IMR-90 (cell line): Measurements from ENCODE around the gene PHOSPHO2. TPM values are rescaled to one million over a fixed set of nuclear protein-coding genes. Genes with fewer than 3 reads are reported as not detected.

Experiments used
- ATAC-seq: fragments of 200-7000 bp; cut with Tn5 transposase; 2 replicates; pipeline ENCODE4 v1.9.1; 2020; ENCODE audit warnings: low read depth, mild to moderate bottlenecking, moderate library complexity
- BruUV-seq: library from RNA; stranded (reverse); fragments of 400-500 nt; replicated peaks from 2 replicates; lab custom pipeline; 2021; lab: Mats Ljungman, UMichigan
- CTCF ChIA-PET: fragments of 300-600 bp; formaldehyde crosslinking; extraction: SDS; loops from one replicate; lab custom pipeline; 2021; ENCODE audit warnings: antibody characterized with exemption; lab: Yijun Ruan, JAX
- POLR2A ChIA-PET: fragments of 300-600 bp; sonication (Branson Sonifier 250); formaldehyde crosslinking; loops from one replicate; lab custom pipeline; 2022; ENCODE audit warnings: antibody characterized with exemption; ENCODE audit not compliant: unreplicated experiment; lab: Charles Lee
- DNase-seq: peaks from one replicate; pipeline ENCODE4 v3.0.0; 2013
- H2AFZ ChIP-seq: replicated peaks from 2 replicates; pipeline ENCODE3; 2013; ENCODE audit warnings: low read length, mild to moderate bottlenecking; ENCODE audit not compliant: poor library complexity
- H2AK5ac ChIP-seq: 2 replicates; pipeline ENCODE4 v1.6.1; 2013; ENCODE audit warnings: low read depth, low read length, inconsistent platforms
- H2AK9ac ChIP-seq: replicated peaks from 2 replicates; pipeline ENCODE3; 2013; ENCODE audit warnings: mild to moderate bottlenecking, low read depth, low read length, moderate library complexity; ENCODE audit not compliant: poor library complexity
- H2BK120ac ChIP-seq: 2 replicates; pipeline ENCODE4 v1.6.1; 2013; ENCODE audit warnings: low read depth, low read length, inconsistent platforms
- H2BK15ac ChIP-seq: 3 replicates; pipeline ENCODE4 v1.6.1; 2013; ENCODE audit warnings: low read depth, low read length, inconsistent platforms
- H2BK20ac ChIP-seq: 2 replicates; pipeline ENCODE4 v1.6.1; 2013; ENCODE audit warnings: low read depth, mild to moderate bottlenecking, inconsistent platforms, low read length, moderate library complexity
- H2BK5ac ChIP-seq: 2 replicates; pipeline ENCODE4 v1.6.1; 2013; ENCODE audit warnings: mild to moderate bottlenecking, low read depth, low read length, inconsistent platforms; ENCODE audit not compliant: poor library complexity, severe bottlenecking
- H3K14ac ChIP-seq: replicated peaks from 2 replicates; pipeline ENCODE4 v1.6.1; 2013; ENCODE audit warnings: low read depth, low read length, inconsistent platforms
- H3K18ac ChIP-seq: 2 replicates; pipeline ENCODE4 v1.6.1; 2013; ENCODE audit warnings: low read depth, low read length, control low read depth
- H3K23ac ChIP-seq: 2 replicates; pipeline ENCODE4 v1.6.1; 2013; ENCODE audit warnings: low read depth, low read length, inconsistent platforms
- H3K27ac ChIP-seq: 2 replicates; pipeline ENCODE4 v1.5.1; 2013; ENCODE audit warnings: mild to moderate bottlenecking, control low read depth, low read length; ENCODE audit not compliant: insufficient read depth
- H3K27me3 ChIP-seq: 2 replicates; pipeline ENCODE4 v1.6.1; 2013; ENCODE audit warnings: low read length; ENCODE audit not compliant: control insufficient read depth, insufficient read depth
- H3K36me3 ChIP-seq: 2 replicates; pipeline ENCODE4 v1.6.1; 2013; ENCODE audit warnings: low read length, mixed read lengths; ENCODE audit not compliant: control insufficient read depth, insufficient read depth
- H3K4ac ChIP-seq: 2 replicates; pipeline ENCODE4 v1.6.1; 2013; ENCODE audit warnings: low read depth, low read length, inconsistent platforms
- H3K4me1 ChIP-seq: 2 replicates; pipeline ENCODE4 v1.6.1; 2013; ENCODE audit warnings: low read length, mixed read lengths; ENCODE audit not compliant: control insufficient read depth, insufficient read depth
- H3K4me2 ChIP-seq: 2 replicates; pipeline ENCODE4 v1.6.1; 2013; ENCODE audit warnings: low read depth, mild to moderate bottlenecking, control low read depth, low read length, moderate library complexity
- H3K4me3 ChIP-seq: 2 replicates; pipeline ENCODE4 v1.5.1; 2013; ENCODE audit warnings: low read depth, mild to moderate bottlenecking, control low read depth, low read length, moderate library complexity; ENCODE audit not compliant: insufficient read depth
- H3K56ac ChIP-seq: 2 replicates; pipeline ENCODE4 v1.6.1; 2013; ENCODE audit warnings: low read length, inconsistent platforms; ENCODE audit not compliant: insufficient read depth; ENCODE audit errors: extremely low read depth
- H3K79me1 ChIP-seq, 2 experiments: 2 replicates each; pipeline ENCODE4 v1.6.1; 2013; ENCODE audit warnings: low read length in 2 of 2, inconsistent platforms in 1 of 2, low read depth in 1 of 2
- H3K9ac ChIP-seq: 2 replicates; pipeline ENCODE4 v1.6.1; 2013; ENCODE audit warnings: low read depth, low read length, control low read depth
- H3K9me1 ChIP-seq: 2 replicates; pipeline ENCODE4 v1.6.1; 2013; ENCODE audit warnings: low read length, inconsistent platforms; ENCODE audit not compliant: insufficient read depth
- H3K9me3 ChIP-seq: 2 replicates; pipeline ENCODE4 v1.6.1; 2013; ENCODE audit warnings: low read length; ENCODE audit not compliant: control insufficient read depth, insufficient read depth
- H4K20me1 ChIP-seq: 2 replicates; pipeline ENCODE4 v1.6.1; 2013; ENCODE audit warnings: low read length, inconsistent platforms; ENCODE audit not compliant: insufficient read depth
- H4K5ac ChIP-seq: 2 replicates; pipeline ENCODE4 v1.6.1; 2013; ENCODE audit warnings: mild to moderate bottlenecking, low read depth, low read length, control low read depth
- H4K8ac ChIP-seq, 2 experiments: 2 replicates each; pipeline ENCODE4 v1.6.1; 2013; ENCODE audit warnings: low read depth in 2 of 2, low read length in 2 of 2, control low read depth in 1 of 2, inconsistent platforms in 1 of 2
- H4K91ac ChIP-seq: 2 replicates; pipeline ENCODE4 v1.6.1; 2013; ENCODE audit warnings: low read depth, low read length, inconsistent platforms; ENCODE audit not compliant: insufficient read depth
- BHLHE40 ChIP-seq: fragments of 150-350 bp; IDR thresholded peaks from 2 replicates; pipeline ENCODE4 v1.6.1; 2016; ENCODE audit warnings: mild to moderate bottlenecking, low read depth, low read length
- FOS ChIP-seq: fragments of 150-350 bp; IDR thresholded peaks from 2 replicates; pipeline ENCODE4 v1.6.1; 2016; ENCODE audit warnings: low read depth, low read length
- MAZ ChIP-seq: IDR thresholded peaks from 2 replicates; pipeline ENCODE4 v1.6.1; 2012; ENCODE audit warnings: low read depth, mild to moderate bottlenecking, low read length, improper control_type of control experiment, moderate library complexity, borderline replicate concordance
- MXI1 ChIP-seq: IDR thresholded peaks from 2 replicates; pipeline ENCODE4 v1.6.1; 2012; ENCODE audit warnings: low read depth, mild to moderate bottlenecking, low read length, moderate library complexity, borderline replicate concordance
- POLR2A ChIP-seq: IDR thresholded peaks from 2 replicates; pipeline ENCODE4 v1.6.1; 2012; ENCODE audit warnings: mild to moderate bottlenecking, low read depth, low read length
- RAD21 ChIP-seq: IDR thresholded peaks from 2 replicates; pipeline ENCODE4 v1.6.1; 2012; ENCODE audit warnings: low read length, improper control_type of control experiment
- SMC3 ChIP-seq: fragments of 150-350 bp; IDR thresholded peaks from 2 replicates; pipeline ENCODE4 v1.6.1; 2016; ENCODE audit warnings: low read depth, mild to moderate bottlenecking, antibody characterized with exemption, low read length, moderate library complexity
- WGBS, 2 experiments: methylation state at CpG; one replicate each; pipeline versions ENCODE4 v1.1.5 to v1.1.7; 2013; ENCODE audit warnings: missing lambda C conversion rate in 2 of 2; ENCODE audit not compliant: insufficient read length in 1 of 2; ENCODE audit errors: extremely low coverage in 2 of 2; 5-methylcytosine and 5-hydroxymethylcytosine counted together
- dilution Hi-C: fragments of 300-500 bp; cut with HindIII; formaldehyde crosslinking; loops from one replicate; pipeline ENCODE4 v1.14.3; 2018; ENCODE audit warnings: low sequenced_read_pairs; ENCODE audit not compliant: unreplicated experiment
- in situ Hi-C: fragments of 300-500 bp; cut with MboI; formaldehyde crosslinking; loops from 3 replicates; pipeline ENCODE4 v1.14.3; 2019; ENCODE audit warnings: low sequenced_read_pairs, inconsistent platforms, mixed read lengths
- intact Hi-C: fragments of 100-400 bp; cut with micrococcal nuclease; formaldehyde crosslinking; loops from 2 replicates; pipeline ENCODE4 v1.10.0; 2022
- polyA plus RNA-seq, 3 experiments: library from polyadenylated mRNA; depleted of rRNA; stranded (reverse); fragments of >200 nt; gene quantifications; 2 replicates each; pipeline ENCODE4 v1.2.3, GENCODE V29; 2012; ENCODE audit warnings: low replicate concordance in 1 of 3
- total RNA-seq: library from RNA; depleted of rRNA; stranded (reverse); fragments of >200 nt; gene quantifications from 2 replicates; pipeline ENCODE4 v1.2.3, GENCODE V29; 2012
- TF ChIP-seq, protein P1 (sequence below): fragments of 150-350 bp; IDR thresholded peaks from 2 replicates; pipeline ENCODE4 v1.6.1; 2017; ENCODE audit warnings: mild to moderate bottlenecking, antibody characterized with exemption, low read length, low read depth
- TF ChIP-seq, protein P2 (sequence below): conservative IDR thresholded peaks from 2 replicates; pipeline ENCODE4 v1.5.1; 2012; ENCODE audit warnings: mild to moderate bottlenecking, low read depth, low read length, improper control_type of control experiment

PHOSPHO2 gene
- total and polyA plus RNA-seq, 2 of the 4 experiments (the other 2 are of a cell fraction) = 0.48 to 0.54 TPM

DNA sequence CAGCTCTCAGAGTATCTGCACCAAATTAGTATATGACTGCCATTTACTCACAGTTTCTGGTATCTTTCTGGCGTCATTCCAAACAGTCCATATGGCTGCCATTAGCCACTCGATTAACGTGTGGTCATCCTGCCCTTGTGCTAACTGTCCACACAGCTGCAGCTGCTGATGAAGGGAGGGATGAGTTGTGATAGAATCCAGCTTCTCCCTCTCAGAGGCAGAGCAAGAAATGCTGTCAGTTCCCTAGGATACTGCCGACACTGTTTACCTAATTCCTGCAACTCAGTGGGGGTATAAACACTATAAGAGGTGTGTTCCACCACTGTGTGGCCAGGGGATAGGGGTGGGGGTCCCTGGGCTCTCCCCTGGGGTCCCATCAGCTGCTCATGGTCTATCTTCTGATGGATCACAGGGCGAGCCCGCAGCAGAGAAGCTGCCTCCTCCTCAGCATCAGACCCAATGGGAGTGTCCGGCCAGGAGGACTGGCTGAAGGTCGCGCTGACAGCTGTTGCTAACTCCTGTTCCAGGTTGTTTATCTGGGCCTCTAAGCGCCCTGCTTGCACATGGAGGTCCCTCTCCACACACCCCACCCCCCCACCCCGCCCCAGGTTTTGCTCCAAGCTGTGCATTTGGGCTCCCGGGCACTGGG, 22.1 kb downstream of the PHOSPHO2 start:
- no peak overlapping the region for H2BK5ac ChIP-seq

More for the DNA sequence above, 22.1 kb downstream of the PHOSPHO2 start:
- no CpG with 5 or more reads among the region's 12 CpGs for WGBS, 2 experiments
- H3K18ac ChIP-seq = no peak overlapping the region
- H2BK120ac ChIP-seq = no peak overlapping the region
- no peak overlapping the region for H3K4me3 ChIP-seq
- H3K4ac ChIP-seq = no peak overlapping the region
- no peaks in the 10 kb centered on the region for H4K20me1 ChIP-seq
- no peak overlapping the region for H4K91ac ChIP-seq
- H3K9me3 ChIP-seq = no peaks in the 10 kb centered on the region
- H4K8ac ChIP-seq = no peak overlapping the region
- H3K9ac ChIP-seq = no peak overlapping the region
- H3K27me3 ChIP-seq = no peaks in the 10 kb centered on the region
- peaks cover 16% of the 10 kb centered on the region; the same call in 1 of the 2 replicates for H3K9me1 ChIP-seq
- no peak overlapping the region for H3K56ac ChIP-seq
- ATAC-seq (peak; percentile 80), DNase-seq (peak; percentile 83)
- H3K23ac ChIP-seq = no peak overlapping the region
- ChIA-PET CTCF (no interaction called here), POLR2A (no interaction called here)
- H2AK5ac ChIP-seq = no peak overlapping the region
- in situ Hi-C loops (no loop called here), dilution Hi-C loops (no loop called here), intact Hi-C loops (no loop called here)
- peak overlapping the region; percentile 54; the same call in 1 of the 2 replicates for H3K4me2 ChIP-seq
- H3K79me1 ChIP-seq = no peaks in the 10 kb centered on the region
- no peak overlapping the region for H4K5ac ChIP-seq
- H3K4me1 ChIP-seq = peaks cover 15% of the 10 kb centered on the region; the same call in 1 of the 2 replicates
- peak overlapping the region; percentile 28; the same call in 1 of the 2 replicates for H3K27ac ChIP-seq
- no peak overlapping the region for H3K14ac ChIP-seq
- peak overlapping the region; percentile 57 for H2AFZ ChIP-seq
- no peaks in the 10 kb centered on the region for H3K36me3 ChIP-seq
- no peak for TF ChIP-seq MXI1
- TF ChIP-seq, protein P1, sequence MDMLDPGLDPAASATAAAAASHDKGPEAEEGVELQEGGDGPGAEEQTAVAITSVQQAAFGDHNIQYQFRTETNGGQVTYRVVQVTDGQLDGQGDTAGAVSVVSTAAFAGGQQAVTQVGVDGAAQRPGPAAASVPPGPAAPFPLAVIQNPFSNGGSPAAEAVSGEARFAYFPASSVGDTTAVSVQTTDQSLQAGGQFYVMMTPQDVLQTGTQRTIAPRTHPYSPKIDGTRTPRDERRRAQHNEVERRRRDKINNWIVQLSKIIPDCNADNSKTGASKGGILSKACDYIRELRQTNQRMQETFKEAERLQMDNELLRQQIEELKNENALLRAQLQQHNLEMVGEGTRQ = no peak
- no peak for TF ChIP-seq POLR2A
- TF ChIP-seq RAD21 = no peak
- no peak for TF ChIP-seq BHLHE40
- TF ChIP-seq SMC3 = no peak
- TF ChIP-seq FOS = no peak
- TF ChIP-seq MAZ = no peak
- TF ChIP-seq, protein P2, sequence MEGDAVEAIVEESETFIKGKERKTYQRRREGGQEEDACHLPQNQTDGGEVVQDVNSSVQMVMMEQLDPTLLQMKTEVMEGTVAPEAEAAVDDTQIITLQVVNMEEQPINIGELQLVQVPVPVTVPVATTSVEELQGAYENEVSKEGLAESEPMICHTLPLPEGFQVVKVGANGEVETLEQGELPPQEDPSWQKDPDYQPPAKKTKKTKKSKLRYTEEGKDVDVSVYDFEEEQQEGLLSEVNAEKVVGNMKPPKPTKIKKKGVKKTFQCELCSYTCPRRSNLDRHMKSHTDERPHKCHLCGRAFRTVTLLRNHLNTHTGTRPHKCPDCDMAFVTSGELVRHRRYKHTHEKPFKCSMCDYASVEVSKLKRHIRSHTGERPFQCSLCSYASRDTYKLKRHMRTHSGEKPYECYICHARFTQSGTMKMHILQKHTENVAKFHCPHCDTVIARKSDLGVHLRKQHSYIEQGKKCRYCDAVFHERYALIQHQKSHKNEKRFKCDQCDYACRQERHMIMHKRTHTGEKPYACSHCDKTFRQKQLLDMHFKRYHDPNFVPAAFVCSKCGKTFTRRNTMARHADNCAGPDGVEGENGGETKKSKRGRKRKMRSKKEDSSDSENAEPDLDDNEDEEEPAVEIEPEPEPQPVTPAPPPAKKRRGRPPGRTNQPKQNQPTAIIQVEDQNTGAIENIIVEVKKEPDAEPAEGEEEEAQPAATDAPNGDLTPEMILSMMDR = no peak
- BruUV-seq = no TSS peak
- no peak overlapping the region for H2BK20ac ChIP-seq
- H2BK15ac ChIP-seq = no peak overlapping the region
- H2AK9ac ChIP-seq = no peak overlapping the region
